ENCODE results near the gene WNK1.

DNA sequence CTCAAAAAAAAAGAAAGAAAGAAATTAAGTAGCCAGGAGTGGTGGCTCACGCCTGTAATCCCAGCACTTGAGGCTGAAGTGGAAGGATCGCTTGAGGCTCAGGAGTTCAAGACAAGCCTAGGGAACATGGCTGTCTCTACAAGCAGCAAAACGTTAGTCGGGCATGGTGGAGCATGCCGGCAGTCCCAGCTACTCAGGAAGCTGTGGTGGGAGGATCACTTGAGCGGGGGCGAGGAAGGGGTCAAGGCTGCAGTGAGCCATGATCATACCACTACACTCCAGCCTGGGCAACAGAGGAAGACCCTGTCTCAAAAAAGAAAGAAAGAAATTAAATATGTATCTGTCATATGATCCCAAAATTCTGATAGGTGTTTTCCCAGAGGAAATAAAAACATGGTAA is 191.8 kb downstream of the WNK1 start:
- TF ChIP-seq, protein P1, sequence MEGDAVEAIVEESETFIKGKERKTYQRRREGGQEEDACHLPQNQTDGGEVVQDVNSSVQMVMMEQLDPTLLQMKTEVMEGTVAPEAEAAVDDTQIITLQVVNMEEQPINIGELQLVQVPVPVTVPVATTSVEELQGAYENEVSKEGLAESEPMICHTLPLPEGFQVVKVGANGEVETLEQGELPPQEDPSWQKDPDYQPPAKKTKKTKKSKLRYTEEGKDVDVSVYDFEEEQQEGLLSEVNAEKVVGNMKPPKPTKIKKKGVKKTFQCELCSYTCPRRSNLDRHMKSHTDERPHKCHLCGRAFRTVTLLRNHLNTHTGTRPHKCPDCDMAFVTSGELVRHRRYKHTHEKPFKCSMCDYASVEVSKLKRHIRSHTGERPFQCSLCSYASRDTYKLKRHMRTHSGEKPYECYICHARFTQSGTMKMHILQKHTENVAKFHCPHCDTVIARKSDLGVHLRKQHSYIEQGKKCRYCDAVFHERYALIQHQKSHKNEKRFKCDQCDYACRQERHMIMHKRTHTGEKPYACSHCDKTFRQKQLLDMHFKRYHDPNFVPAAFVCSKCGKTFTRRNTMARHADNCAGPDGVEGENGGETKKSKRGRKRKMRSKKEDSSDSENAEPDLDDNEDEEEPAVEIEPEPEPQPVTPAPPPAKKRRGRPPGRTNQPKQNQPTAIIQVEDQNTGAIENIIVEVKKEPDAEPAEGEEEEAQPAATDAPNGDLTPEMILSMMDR (optimal IDR thresholded peaks at IDR 0.05 in 1 of 3, IDR thresholded peaks at IDR 0.05 in 1 of 3, conservative IDR thresholded peaks at IDR 0.05 in 1 of 3; ENCODE audit: extremely low read depth in 1 of 3, insufficient read depth in 2 of 3, low read length in 3 of 3): no peak
- TF ChIP-seq EZH2 (IDR thresholded peaks at IDR 0.05; ENCODE audit: low read length): no peak

All from keratinocyte (primary cell).